ENCODE results near the gene VAV2. TPM values are rescaled to one million over a fixed set of nuclear protein-coding genes. Genes with fewer than 3 reads are reported as not detected.

Gene VAV2
- total and polyA plus RNA-seq, 4 donors = 13.0 to 28.2 (median 16.3) TPM

DNA sequence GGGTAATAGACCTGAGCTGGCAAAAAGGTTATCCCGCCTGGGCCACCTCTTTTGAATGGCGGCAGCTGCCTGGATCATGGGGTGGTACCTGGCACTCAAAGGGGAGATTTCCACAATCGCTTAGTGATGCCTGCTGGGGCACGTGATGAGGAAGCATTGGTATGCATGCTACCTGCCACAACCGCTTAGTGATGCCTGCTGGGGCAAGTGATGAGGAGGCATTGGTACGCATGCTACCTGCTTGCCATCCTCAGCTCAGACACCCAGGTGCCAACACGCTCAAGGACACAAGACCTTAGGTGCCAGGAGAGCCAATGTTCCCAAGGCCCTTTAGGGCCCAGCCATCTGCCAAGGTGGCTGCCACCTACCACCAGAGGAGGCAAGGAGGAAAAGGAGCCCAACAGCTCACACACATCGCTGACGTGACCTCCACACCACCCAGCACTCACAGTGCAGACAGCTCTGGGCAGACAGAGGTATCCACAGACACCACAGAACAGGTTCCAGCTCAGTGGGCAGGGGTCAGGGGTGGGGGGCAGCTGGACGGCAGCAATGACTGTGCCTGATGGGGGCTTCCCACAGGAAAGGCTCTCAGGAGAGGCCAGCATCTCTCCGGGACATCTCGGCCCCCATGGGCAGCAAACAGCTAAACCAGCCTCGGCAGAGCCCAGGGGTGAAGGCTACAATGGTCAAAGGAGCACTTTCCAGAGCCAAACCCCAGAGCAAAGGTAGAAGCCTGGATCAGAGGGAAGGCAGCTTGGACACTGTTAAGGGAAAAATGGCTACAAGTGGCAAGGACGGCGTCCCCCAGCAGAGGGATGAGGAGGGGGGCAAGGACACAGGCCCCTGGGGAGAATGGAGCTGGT is 210.9 kb downstream of the VAV2 start:
- DNase-seq (no peak), ATAC-seq (ENCODE audit: insufficient read depth, low FRiP score) (no peak)
- no peaks in the 10 kb centered on the region for H3K9me3 ChIP-seq (ENCODE audit: control insufficient read depth in 4 of 4, insufficient read depth in 3 of 4, low read length in 3 of 4)
- H3K9ac ChIP-seq (ENCODE audit: insufficient read depth in 1 of 2, low read length in 2 of 2) = no peak overlapping the region
- H3K4me3 ChIP-seq = no peak overlapping the region
- peaks cover 0 to 44% (median 17%) of the 10 kb centered on the region in 4 donors for H3K36me3 ChIP-seq (ENCODE audit: control insufficient read depth in 4 of 4, insufficient read depth in 4 of 4, low read length in 4 of 4)
- WGBS, 2 donors = 92 to 94% methylated on average over 15 of the region's 15 CpGs
- no peak overlapping the region for H3K27ac ChIP-seq (ENCODE audit: low read depth in 1 of 2, low read length in 1 of 2)
- H3K27me3 ChIP-seq (ENCODE audit: control insufficient read depth in 3 of 3, insufficient read depth in 3 of 3, low read length in 2 of 3) = no peaks in the 10 kb centered on the region
- peaks cover 0 to 5% (median 0%) of the 10 kb centered on the region in 5 donors for H3K4me1 ChIP-seq (ENCODE audit: control insufficient read depth in 5 of 5, insufficient read depth in 5 of 5, low read length in 5 of 5)
- no peak for TF ChIP-seq CTCF (IDR thresholded peaks at IDR 0.05; ENCODE audit: control extremely low read depth, extremely low read depth)

DNA sequence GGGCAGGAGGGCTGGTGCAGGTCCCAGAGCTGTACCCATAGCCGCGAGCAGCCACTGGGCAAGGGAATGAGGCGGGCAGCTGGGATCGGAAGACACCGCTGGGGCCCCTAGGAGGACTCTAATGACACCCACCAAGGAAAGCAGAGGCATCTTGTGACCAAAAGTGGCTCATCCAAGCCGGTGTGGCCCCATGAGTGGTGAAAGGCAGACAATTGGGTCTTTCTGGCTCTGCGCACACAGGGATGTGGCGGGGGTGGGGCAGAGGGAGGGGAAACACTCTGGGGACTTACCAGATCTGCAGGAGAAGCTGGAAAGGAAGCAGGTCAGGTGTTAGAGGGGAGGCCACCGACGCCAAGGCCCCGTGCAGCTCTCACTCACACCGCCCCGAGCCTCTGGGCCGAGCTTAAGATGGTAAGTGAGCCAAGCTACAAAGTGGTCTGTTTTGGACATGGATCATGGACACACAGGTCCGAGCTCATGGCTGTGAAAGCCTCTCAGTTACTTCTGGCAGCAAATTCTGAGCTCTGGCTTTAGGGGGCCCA is 211.6 kb downstream of the VAV2 start:
- H3K27ac ChIP-seq (ENCODE audit: low read depth in 1 of 2, low read length in 1 of 2) = no peak overlapping the region
- peaks cover 0 to 47% (median 15%) of the 10 kb centered on the region in 4 donors for H3K36me3 ChIP-seq (ENCODE audit: control insufficient read depth in 4 of 4, insufficient read depth in 4 of 4, low read length in 4 of 4)
- no peak overlapping the region for H3K9ac ChIP-seq (ENCODE audit: insufficient read depth in 1 of 2, low read length in 2 of 2)
- peaks cover 0 to 5% (median 0%) of the 10 kb centered on the region in 5 donors for H3K4me1 ChIP-seq (ENCODE audit: control insufficient read depth in 5 of 5, insufficient read depth in 5 of 5, low read length in 5 of 5)
- 94 to 97% methylated on average over 15 of the region's 15 CpGs for WGBS, 2 donors
- ATAC-seq (ENCODE audit: insufficient read depth, low FRiP score) = no peak
- TF ChIP-seq CTCF (IDR thresholded peaks at IDR 0.05; ENCODE audit: control extremely low read depth, extremely low read depth) = no peak
- no peaks in the 10 kb centered on the region for H3K9me3 ChIP-seq (ENCODE audit: control insufficient read depth in 4 of 4, insufficient read depth in 3 of 4, low read length in 3 of 4)
- no peak overlapping the region for H3K4me3 ChIP-seq
- DNase-seq = no peak
- no peaks in the 10 kb centered on the region for H3K27me3 ChIP-seq (ENCODE audit: control insufficient read depth in 3 of 3, insufficient read depth in 3 of 3, low read length in 2 of 3)

DNA sequence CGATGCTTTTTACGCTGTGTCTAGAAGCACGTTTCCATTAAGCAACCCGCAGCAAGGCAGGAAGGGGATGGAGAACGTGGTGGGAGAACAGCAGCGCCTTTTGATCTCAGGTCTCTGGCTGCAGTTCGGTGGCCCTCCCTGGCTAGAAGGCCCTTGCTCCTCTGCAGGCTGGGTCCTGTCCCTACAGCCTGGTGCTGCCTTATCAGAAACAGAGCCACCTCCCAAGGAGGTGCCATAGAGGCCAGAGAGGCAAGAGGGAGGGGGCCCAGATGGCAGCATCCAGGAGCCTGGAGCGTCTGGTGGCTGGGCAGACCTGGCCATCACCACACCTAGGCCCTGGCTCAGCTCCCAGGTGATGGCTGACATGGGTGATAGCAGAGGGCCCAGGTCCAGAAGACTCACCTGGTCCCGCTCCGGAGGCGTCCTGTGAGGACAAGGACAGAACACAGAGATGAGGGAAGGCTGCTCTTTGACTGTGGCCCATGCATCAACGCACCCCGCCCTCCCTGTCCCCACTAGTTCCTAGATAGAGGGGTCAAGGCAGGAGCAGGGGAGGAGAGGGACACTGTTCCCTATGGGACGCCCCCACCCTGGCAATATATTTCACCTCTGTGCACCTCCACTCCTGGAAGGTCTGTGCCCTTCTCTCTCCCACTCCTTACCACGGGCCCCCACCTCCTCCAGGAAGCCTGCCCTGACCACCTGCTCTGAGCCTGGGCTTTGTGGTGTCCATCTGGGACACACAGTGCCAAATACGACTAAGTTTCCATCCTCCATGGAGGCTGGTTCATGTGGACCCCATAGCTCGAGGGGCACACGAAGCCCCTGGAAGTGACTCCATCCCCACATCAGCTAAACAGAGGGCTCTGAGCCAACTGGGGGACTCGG is 212.4 kb downstream of the VAV2 start:
- H3K9ac ChIP-seq (ENCODE audit: insufficient read depth in 1 of 2, low read length in 2 of 2) = no peak overlapping the region
- H3K27me3 ChIP-seq (ENCODE audit: control insufficient read depth in 3 of 3, insufficient read depth in 3 of 3, low read length in 2 of 3) = no peaks in the 10 kb centered on the region
- no peak overlapping the region for H3K27ac ChIP-seq (ENCODE audit: low read depth in 1 of 2, low read length in 1 of 2)
- ATAC-seq (ENCODE audit: insufficient read depth, low FRiP score) (no peak), DNase-seq (no peak)
- peaks cover 0 to 49% (median 20%) of the 10 kb centered on the region in 4 donors for H3K36me3 ChIP-seq (ENCODE audit: control insufficient read depth in 4 of 4, insufficient read depth in 4 of 4, low read length in 4 of 4)
- peaks cover 0 to under 1% (median 0%) of the 10 kb centered on the region in 4 donors for H3K9me3 ChIP-seq (ENCODE audit: control insufficient read depth in 4 of 4, insufficient read depth in 3 of 4, low read length in 3 of 4)
- H3K4me3 ChIP-seq = no peak overlapping the region
- no peak for TF ChIP-seq CTCF (IDR thresholded peaks at IDR 0.05; ENCODE audit: control extremely low read depth, extremely low read depth)
- peaks cover 0 to 5% (median 0%) of the 10 kb centered on the region in 5 donors for H3K4me1 ChIP-seq (ENCODE audit: control insufficient read depth in 5 of 5, insufficient read depth in 5 of 5, low read length in 5 of 5)
- WGBS, 2 donors = 96% methylated on average over 19 of the region's 19 CpGs
